Right atrium auricular region (tissue), 2 donors: ENCODE data around the gene EPN2. TPM values are rescaled to one million over a fixed set of nuclear protein-coding genes. Genes with fewer than 3 reads are reported as not detected.

Experiments
- DNase-seq: peaks from one replicate; pipeline ENCODE4 v3.0.0-alpha.2; 2019; ENCODE audit warnings: low spot score
- H3K27ac ChIP-seq, 2 donors: fragments of 200-600 bp; sonication (generic); 1 replicate in 1 of 2; 2 replicates in 1 of 2; pipeline ENCODE4 v1.5.1; 2016 to 2019
- H3K27me3 ChIP-seq, 2 donors: fragments of 200-600 bp; sonication (generic); one replicate each; pipeline versions ENCODE4 v1.5.1 to v1.6.0; 2017 to 2019
- H3K36me3 ChIP-seq: fragments of 200-600 bp; sonication (generic); one replicate; pipeline ENCODE4 v1.5.1; 2016
- H3K4me1 ChIP-seq, 2 donors: fragments of 200-600 bp; sonication (generic); one replicate each; pipeline versions ENCODE4 v1.5.1 to v1.6.0; 2017 to 2019
- H3K4me3 ChIP-seq, 2 donors: fragments of 200-600 bp; sonication (generic); 1 replicate in 1 of 2; 2 replicates in 1 of 2; pipeline ENCODE4 v1.5.1; 2017 to 2019; ENCODE audit warnings: mild to moderate bottlenecking in 1 of 2, moderate library complexity in 1 of 2
- H3K9me3 ChIP-seq, 2 donors: fragments of 200-600 bp; sonication (generic); one replicate each; pipeline ENCODE4 v1.5.1; 2019
- total RNA-seq, 2 donors: library from RNA; depleted of rRNA; stranded (reverse); fragments of >200 nt; gene quantifications; one replicate each; pipeline ENCODE4 v1.1.0, GENCODE V29; 2016
- TF ChIP-seq, protein P1 (sequence below), 2 donors: fragments of 200-600 bp; sonication (generic); IDR thresholded peaks; one replicate each; pipeline ENCODE4 v1.5.1; 2019; ENCODE audit warnings: antibody characterized with exemption in 2 of 2

EPN2 gene
- total RNA-seq, 2 donors from 2014 or later, result 68.0 to 73.1 TPM

DNA sequence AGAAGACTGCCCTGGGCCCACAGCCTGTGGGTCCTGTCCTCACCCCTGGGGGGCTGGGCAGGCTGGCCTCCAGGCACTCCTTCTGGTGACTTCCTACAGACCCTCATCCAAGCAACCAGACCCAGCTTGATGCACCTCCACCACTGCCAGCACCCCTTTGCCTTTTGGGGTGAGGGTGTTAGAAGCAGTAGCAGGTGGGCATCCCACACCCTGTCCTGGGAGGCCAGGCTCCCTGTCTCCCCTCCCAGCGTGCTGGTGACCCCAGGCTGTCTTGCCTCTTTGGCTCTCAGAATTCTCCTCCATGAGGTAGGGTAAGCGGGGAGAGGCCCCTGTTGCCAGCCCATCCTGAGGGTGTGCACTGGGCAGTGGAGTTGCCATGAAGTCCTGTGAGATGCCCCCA, 92.0 kb downstream of the EPN2 start:
- DNase-seq, result no peak
- no peak overlapping the region for H3K27ac ChIP-seq
- H3K4me1 ChIP-seq, result peaks cover 0 to 11% of the 10 kb centered on the region in 2 donors
- H3K36me3 ChIP-seq, result peaks cover 24% of the 10 kb centered on the region
- no peak overlapping the region for H3K4me3 ChIP-seq
- TF ChIP-seq, protein P1, sequence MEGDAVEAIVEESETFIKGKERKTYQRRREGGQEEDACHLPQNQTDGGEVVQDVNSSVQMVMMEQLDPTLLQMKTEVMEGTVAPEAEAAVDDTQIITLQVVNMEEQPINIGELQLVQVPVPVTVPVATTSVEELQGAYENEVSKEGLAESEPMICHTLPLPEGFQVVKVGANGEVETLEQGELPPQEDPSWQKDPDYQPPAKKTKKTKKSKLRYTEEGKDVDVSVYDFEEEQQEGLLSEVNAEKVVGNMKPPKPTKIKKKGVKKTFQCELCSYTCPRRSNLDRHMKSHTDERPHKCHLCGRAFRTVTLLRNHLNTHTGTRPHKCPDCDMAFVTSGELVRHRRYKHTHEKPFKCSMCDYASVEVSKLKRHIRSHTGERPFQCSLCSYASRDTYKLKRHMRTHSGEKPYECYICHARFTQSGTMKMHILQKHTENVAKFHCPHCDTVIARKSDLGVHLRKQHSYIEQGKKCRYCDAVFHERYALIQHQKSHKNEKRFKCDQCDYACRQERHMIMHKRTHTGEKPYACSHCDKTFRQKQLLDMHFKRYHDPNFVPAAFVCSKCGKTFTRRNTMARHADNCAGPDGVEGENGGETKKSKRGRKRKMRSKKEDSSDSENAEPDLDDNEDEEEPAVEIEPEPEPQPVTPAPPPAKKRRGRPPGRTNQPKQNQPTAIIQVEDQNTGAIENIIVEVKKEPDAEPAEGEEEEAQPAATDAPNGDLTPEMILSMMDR (IDR thresholded peaks at IDR 0.05), result no peak
- H3K27me3 ChIP-seq, result no peaks in the 10 kb centered on the region
- peaks cover 0 to 3% of the 10 kb centered on the region in 2 donors for H3K9me3 ChIP-seq

DNA sequence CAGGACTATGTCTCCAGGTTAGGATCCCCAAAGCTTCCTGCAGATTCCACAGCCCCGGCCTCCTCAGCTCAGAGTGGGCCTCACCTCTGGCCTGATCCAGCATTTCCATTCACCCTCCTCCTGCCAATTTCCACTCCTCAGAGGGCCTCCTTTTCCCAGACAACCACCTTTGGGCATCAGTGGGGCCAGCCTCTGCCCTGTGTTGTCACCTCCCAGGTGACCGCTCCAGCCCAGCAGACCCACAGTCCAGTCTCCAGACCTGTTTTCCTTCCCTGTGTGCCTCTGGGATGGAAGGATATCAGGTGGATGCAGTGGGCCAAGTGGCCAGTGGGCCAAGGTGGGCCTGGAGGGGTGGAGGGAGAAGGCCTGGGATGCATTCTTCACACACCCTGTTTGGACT, 92.7 kb downstream of the EPN2 start:
- H3K9me3 ChIP-seq, result peaks cover 0 to 3% of the 10 kb centered on the region in 2 donors
- H3K27ac ChIP-seq, result no peak overlapping the region
- H3K4me1 ChIP-seq, result peaks cover 0 to 11% of the 10 kb centered on the region in 2 donors
- H3K4me3 ChIP-seq, result no peak overlapping the region
- no peak for DNase-seq
- TF ChIP-seq, protein P1 (IDR thresholded peaks at IDR 0.05), result no peak
- H3K27me3 ChIP-seq, result no peaks in the 10 kb centered on the region
- peaks cover 29% of the 10 kb centered on the region for H3K36me3 ChIP-seq

DNA sequence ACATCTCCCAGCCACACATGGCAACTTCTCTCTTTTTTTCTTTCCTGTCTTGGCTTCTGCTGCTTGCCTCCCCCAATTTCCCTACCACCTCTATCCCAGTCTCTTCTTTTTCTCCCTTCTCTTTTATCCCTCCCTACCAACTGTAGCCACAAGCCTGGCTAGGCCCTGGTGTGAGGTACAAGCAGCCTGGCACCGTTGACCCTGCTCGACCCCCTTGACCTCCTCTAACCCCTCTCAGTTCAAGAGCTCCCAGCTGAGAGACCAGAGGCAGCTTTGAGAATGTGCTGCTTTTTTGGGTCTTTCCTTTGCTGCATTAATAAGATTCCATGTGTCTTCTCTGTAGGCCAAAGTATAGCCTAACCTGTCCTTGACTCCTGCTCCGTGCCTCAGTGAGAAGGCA, 93.1 kb downstream of the EPN2 start:
- Histone ChIP-seq H3K9me3 (peaks cover 0 to 3% of the 10 kb centered on the region in 2 donors), H3K27me3 (no peaks in the 10 kb centered on the region), H3K36me3 (peaks cover 29% of the 10 kb centered on the region), H3K4me3 (no peak overlapping the region), H3K4me1 (peaks cover 0 to 11% of the 10 kb centered on the region in 2 donors), H3K27ac (no peak overlapping the region)
- TF ChIP-seq, protein P1 (IDR thresholded peaks at IDR 0.05), result no peak
- DNase-seq, result no peak

DNA sequence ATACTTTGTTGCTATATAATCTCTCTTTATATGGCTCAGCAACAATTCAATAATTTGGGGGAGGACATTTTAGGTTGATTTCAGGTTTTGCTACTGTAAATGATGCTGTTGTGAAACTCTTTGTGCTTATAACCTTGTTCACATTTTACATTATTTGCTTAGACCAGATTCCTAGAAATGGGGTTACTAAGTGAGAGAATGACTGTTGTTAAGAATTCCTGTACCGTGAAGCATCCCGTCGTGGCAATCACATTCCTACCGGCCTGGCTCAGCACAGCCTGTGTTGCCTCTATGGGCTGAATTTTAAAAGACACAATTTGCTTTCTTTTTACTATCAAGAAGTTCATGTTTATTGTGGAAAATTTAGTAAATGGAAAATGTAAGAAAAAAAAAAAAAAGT, 94.0 kb downstream of the EPN2 start:
- Histone ChIP-seq H3K36me3 (peaks cover 29% of the 10 kb centered on the region), H3K4me1 (peaks cover 0 to 16% of the 10 kb centered on the region in 2 donors), H3K9me3 (no peaks in the 10 kb centered on the region), H3K27me3 (no peaks in the 10 kb centered on the region), H3K27ac (no peak overlapping the region), H3K4me3 (no peak overlapping the region)
- TF ChIP-seq, protein P1 (IDR thresholded peaks at IDR 0.05), result no peak
- no peak for DNase-seq

DNA sequence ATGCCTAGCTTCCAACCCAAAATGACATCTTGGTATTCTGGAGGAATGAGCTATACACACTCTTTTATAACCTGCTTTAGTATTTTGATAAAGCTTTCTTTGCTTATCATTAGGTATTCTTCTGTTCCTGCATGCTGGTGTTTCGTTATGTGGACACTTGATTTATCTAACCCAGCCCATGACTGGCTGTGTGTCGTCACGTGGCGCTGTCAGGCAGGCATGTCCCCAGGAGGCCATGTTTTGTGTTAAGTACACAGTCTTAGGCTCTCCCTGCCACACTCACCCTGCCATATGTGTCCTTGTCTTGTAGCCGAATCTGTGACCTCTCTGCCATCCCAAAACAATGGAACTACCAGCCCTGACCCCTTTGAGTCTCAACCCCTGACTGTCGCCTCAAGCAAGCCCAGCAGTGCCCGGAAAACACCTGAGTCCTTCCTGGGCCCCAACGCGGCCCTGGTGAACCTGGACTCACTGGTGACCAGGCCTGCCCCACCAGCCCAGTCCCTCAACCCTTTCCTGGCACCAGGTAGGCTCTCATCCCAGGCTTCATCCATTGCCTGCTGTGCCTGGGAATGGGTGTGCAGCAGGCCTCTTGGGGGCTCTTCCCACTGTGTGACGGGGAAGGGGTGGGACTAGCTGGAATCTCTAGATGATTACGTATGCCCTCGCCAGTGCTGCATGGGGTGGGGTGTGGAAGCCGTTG, 94.5 kb downstream of the EPN2 start:
- H3K4me1 ChIP-seq, result peaks cover 0 to 21% of the 10 kb centered on the region in 2 donors
- H3K27ac ChIP-seq, result no peak overlapping the region
- H3K36me3 ChIP-seq, result peaks cover 29% of the 10 kb centered on the region
- H3K4me3 ChIP-seq, result no peak overlapping the region
- TF ChIP-seq, protein P1 (IDR thresholded peaks at IDR 0.05), result no peak
- H3K9me3 ChIP-seq, result no peaks in the 10 kb centered on the region
- no peak for DNase-seq
- H3K27me3 ChIP-seq, result no peaks in the 10 kb centered on the region
